Muscle of arm (tissue), 12 donors: Measurements from ENCODE around the gene CCDC185. TPM values are rescaled to one million over a fixed set of nuclear protein-coding genes. Genes with fewer than 3 reads are reported as not detected.
"Not testable (repeated sequence)": the region's sequence is repeated elsewhere in the genome, so short reads cannot be mapped to it uniquely, and the experiment has no call there.

Experiments
- DNase-seq: peaks from one replicate; pipeline ENCODE4 v3.0.0-alpha.2; 2013
- polyA plus RNA-seq, 12 donors: library from polyadenylated mRNA; unstranded; fragments of 120-200 nt; gene quantifications; one replicate each; pipeline ENCODE4 v1.2.1, GENCODE V29; 2013; ENCODE audit not compliant: insufficient read length in 12 of 12

The CCDC185 gene
- polyA plus RNA-seq, 12 donors, result not detected

GRCh38 chr1:223394242-223394641 lies 1.0 kb downstream of the CCDC185 start:
- no peak for DNase-seq

- DNase-seq, result no peak
Measured at GRCh38 chr1:223394706-223395105, 1.5 kb downstream of the CCDC185 start.

- not testable (repeated sequence) for DNase-seq
Measured at GRCh38 chr1:223399393-223399792, 6.2 kb downstream of the CCDC185 start.

GRCh38 chr1:223401873-223402789 lies 8.9 kb downstream of the CCDC185 start:
- DNase-seq, result no peak

- DNase-seq, result no peak
Measured at GRCh38 chr1:223402790-223403142, 9.6 kb downstream of the CCDC185 start.

GRCh38 chr1:223403184-223403815 lies 10.1 kb downstream of the CCDC185 start:
- DNase-seq, result no peak

- no peak for DNase-seq
Measured at GRCh38 chr1:223405507-223405906, 12.3 kb downstream of the CCDC185 start.

GRCh38 chr1:223410036-223410435 lies 16.8 kb downstream of the CCDC185 start:
- DNase-seq, result no peak

- DNase-seq, result no peak
Measured at GRCh38 chr1:223411309-223411708, 18.1 kb downstream of the CCDC185 start.

- DNase-seq, result no peak
Measured at GRCh38 chr1:223411710-223412109, 18.5 kb downstream of the CCDC185 start.

- DNase-seq, result no peak
Measured at GRCh38 chr1:223413216-223413615, 20.0 kb downstream of the CCDC185 start.

GRCh38 chr1:223417444-223417843 lies 24.2 kb downstream of the CCDC185 start:
- no peak for DNase-seq

- DNase-seq, result no peak
Measured at GRCh38 chr1:223417903-223418663, 24.9 kb downstream of the CCDC185 start.

GRCh38 chr1:223419115-223419514 lies 25.9 kb downstream of the CCDC185 start:
- DNase-seq, result no peak

GRCh38 chr1:223419561-223419960 lies 26.3 kb downstream of the CCDC185 start:
- DNase-seq, result no peak

GRCh38 chr1:223421025-223421424 lies 27.8 kb downstream of the CCDC185 start:
- DNase-seq, result no peak

GRCh38 chr1:223421676-223422075 lies 28.5 kb downstream of the CCDC185 start:
- no peak for DNase-seq

- DNase-seq, result no peak
Measured at GRCh38 chr1:223422911-223423310, 29.7 kb downstream of the CCDC185 start.

- DNase-seq, result no peak
Measured at GRCh38 chr1:223423641-223424233, 30.5 kb downstream of the CCDC185 start.

GRCh38 chr1:223425550-223425949 lies 32.3 kb downstream of the CCDC185 start:
- peak; percentile 25 for DNase-seq

- DNase-seq, result no peak
Measured at GRCh38 chr1:223426936-223427335, 33.7 kb downstream of the CCDC185 start.

GRCh38 chr1:223429313-223429731 lies 36.1 kb downstream of the CCDC185 start:
- no peak for DNase-seq
